ENCODE data around the gene TMEM247.

- no peak for TF ChIP-seq CTCF (IDR thresholded peaks at IDR 0.05)
- no peak for TF ChIP-seq POLR2A (IDR thresholded peaks at IDR 0.05)
These were observed 24.9 kb downstream of the TMEM247 start for GRCh38 chr2:46504221-46504620.
